CD14-positive monocyte (primary cell): Measurements from ENCODE around the gene EML4. TPM values are rescaled to one million over a fixed set of nuclear protein-coding genes. Genes with fewer than 3 reads are reported as not detected.

Source experiments
- DNase-seq, 3 donors: peaks; one replicate each; pipeline ENCODE4 v3.0.0-alpha.2; 2011 to 2022
- H2AFZ ChIP-seq: 2 replicates; pipeline ENCODE4 v1.6.0; 2012; ENCODE audit warnings: mild to moderate bottlenecking, low read depth, low read length, inconsistent platforms; ENCODE audit not compliant: insufficient read depth, poor library complexity, severe bottlenecking
- H3K27ac ChIP-seq, 2 donors: 1 replicate in 1 of 2; 2 replicates in 1 of 2; pipeline ENCODE4 v1.5.1; 2012 to 2013; ENCODE audit warnings: low read length in 2 of 2, control low read depth in 1 of 2, inconsistent platforms in 1 of 2, low read depth in 1 of 2, mild to moderate bottlenecking in 1 of 2
- H3K27me3 ChIP-seq, 2 donors: one replicate each; pipeline versions ENCODE4 v1.6.0 to v1.6.1; 2011 to 2013; ENCODE audit warnings: low read length in 2 of 2; ENCODE audit not compliant: control insufficient read depth in 2 of 2, insufficient read depth in 2 of 2
- H3K36me3 ChIP-seq, 2 donors: replicated peaks in 1 of 2; 1 replicate in 1 of 2; 2 replicates in 1 of 2; pipeline versions ENCODE4 v1.5.1 to v1.6.1; 2012 to 2013; ENCODE audit warnings: low read length in 2 of 2, control low read depth in 1 of 2, inconsistent platforms in 1 of 2, mild to moderate bottlenecking in 1 of 2; ENCODE audit not compliant: insufficient read depth in 2 of 2, control insufficient read depth in 1 of 2
- H3K4me1 ChIP-seq, 2 donors: 1 replicate in 1 of 2; 2 replicates in 1 of 2; pipeline versions ENCODE4 v1.5.1 to v1.6.1; 2012 to 2013; ENCODE audit warnings: low read length in 2 of 2, control low read depth in 1 of 2, inconsistent platforms in 1 of 2, mild to moderate bottlenecking in 1 of 2, moderate library complexity in 1 of 2; ENCODE audit not compliant: insufficient read depth in 2 of 2, control insufficient read depth in 1 of 2
- H3K4me2 ChIP-seq: replicated peaks from 2 replicates; pipeline ENCODE3; 2012; ENCODE audit warnings: low read length, moderate library complexity, mild to moderate bottlenecking; ENCODE audit not compliant: poor library complexity, severe bottlenecking; ENCODE audit errors: extremely low read depth
- H3K4me3 ChIP-seq, 3 experiments: fragments of 200-600 bp in 1 of 3; sonication (generic) in 1 of 3; replicated peaks in 1 of 3; 1 replicate in 2 of 3; 2 replicates in 1 of 3; pipeline ENCODE4 v1.5.1; 2011 to 2013; ENCODE audit warnings: low read length in 3 of 3, mild to moderate bottlenecking in 3 of 3, control low read depth in 2 of 3, low read depth in 2 of 3, inconsistent platforms in 1 of 3, moderate library complexity in 1 of 3
- H3K79me2 ChIP-seq: 2 replicates; pipeline ENCODE4 v1.6.0; 2012; ENCODE audit warnings: mild to moderate bottlenecking, control low read depth, inconsistent platforms, low read length, moderate library complexity; ENCODE audit not compliant: insufficient read depth
- H3K9ac ChIP-seq: 2 replicates; pipeline ENCODE4 v1.6.0; 2017; ENCODE audit warnings: low read length, mild to moderate bottlenecking; ENCODE audit not compliant: insufficient read depth, poor library complexity, severe bottlenecking
- H3K9me3 ChIP-seq, 2 donors: replicated peaks in 1 of 2; 1 replicate in 1 of 2; 2 replicates in 1 of 2; pipeline versions ENCODE4 v1.5.1 to v1.6.1; 2012 to 2013; ENCODE audit warnings: low read length in 2 of 2, control low read depth in 1 of 2; ENCODE audit not compliant: control insufficient read depth in 1 of 2, insufficient read depth in 1 of 2
- H4K20me1 ChIP-seq: 2 replicates; pipeline ENCODE4 v1.6.0; 2012; ENCODE audit warnings: mild to moderate bottlenecking, low read length, control low read depth, moderate library complexity; ENCODE audit not compliant: insufficient read depth
- H3K27ac Mint-ChIP-seq, 7 donors: one replicate each; pipeline ENCODE4 v1.8.0; 2020; ENCODE audit warnings: mild to moderate bottlenecking in 7 of 7, mixed read lengths in 7 of 7, moderate library complexity in 6 of 7, inconsistent platforms in 2 of 7
- H3K27me3 Mint-ChIP-seq, 3 donors: one replicate each; pipeline ENCODE4 v1.8.0; 2021 to 2022; ENCODE audit warnings: low read depth in 3 of 3, mild to moderate bottlenecking in 3 of 3, mixed read lengths in 3 of 3, moderate library complexity in 3 of 3, inconsistent platforms in 1 of 3
- H3K36me3 Mint-ChIP-seq, 2 donors: one replicate each; pipeline ENCODE4 v1.8.0; 2020; ENCODE audit warnings: mixed read lengths in 2 of 2, inconsistent platforms in 1 of 2, mild to moderate bottlenecking in 1 of 2
- H3K4me1 Mint-ChIP-seq: one replicate; pipeline ENCODE4 v1.8.0; 2020; ENCODE audit warnings: mild to moderate bottlenecking, mixed read lengths
- H3K4me3 Mint-ChIP-seq, 2 donors: one replicate each; pipeline ENCODE4 v1.8.0; 2020; ENCODE audit warnings: mild to moderate bottlenecking in 2 of 2, mixed read lengths in 2 of 2, moderate library complexity in 1 of 2
- H3K9me3 Mint-ChIP-seq, 7 donors: one replicate each; pipeline ENCODE4 v1.8.0; 2020 to 2022; ENCODE audit warnings: mixed read lengths in 7 of 7, mild to moderate bottlenecking in 6 of 7, moderate library complexity in 6 of 7, inconsistent platforms in 2 of 7
- CTCF ChIP-seq: fragments of 200-600 bp; IDR thresholded peaks from one replicate; pipeline ENCODE4 v1.8.0; 2022; ENCODE audit warnings: antibody characterized with exemption, mild to moderate bottlenecking
- WGBS: methylation state at CpG from one replicate; pipeline ENCODE4 v1.1.5; 2013; ENCODE audit warnings: missing lambda C conversion rate; ENCODE audit not compliant: insufficient coverage; 5-methylcytosine and 5-hydroxymethylcytosine counted together
- intact Hi-C, 2 donors: fragments of 100-400 bp; cut with micrococcal nuclease; formaldehyde crosslinking; loops; one replicate each; pipeline versions ENCODE4 v1.15.0 to v1.15.1; 2023
- polyA plus RNA-seq, 3 donors: library from polyadenylated mRNA; depleted of rRNA in 1 of 3; unstranded in 2 of 3; stranded (reverse) in 1 of 3; fragments of 300-500 nt in 2 of 3; fragments of >200 nt in 1 of 3; fragmentation: Illumina TruSeq in 2 of 3; gene quantifications; 1 replicate in 2 of 3; 2 replicates in 1 of 3; pipeline ENCODE4 v1.2.3, GENCODE V29; 2012 to 2021

Gene EML4
- polyA plus RNA-seq, 3 donors = 11.5 to 24.3 (median 15.0) TPM

- no peak for TF ChIP-seq CTCF
- H3K4me3 ChIP-seq = no peak overlapping the region
- DNase-seq = no peak
- Mint-ChIP-seq H3K36me3 (no peaks in the 10 kb centered on the region), H3K9me3 (no peaks in the 10 kb centered on the region), H3K4me1 (peaks cover 3% of the 10 kb centered on the region), H3K27me3 (peaks cover 0 to 5% (median 2%) of the 10 kb centered on the region in 3 donors), H3K27ac (no peak overlapping the region), H3K4me3 (no peak overlapping the region)
- H3K4me2 ChIP-seq = no peak overlapping the region
- no peak overlapping the region for H2AFZ ChIP-seq
- no peak overlapping the region for H3K9ac ChIP-seq
- H3K79me2 ChIP-seq = no peaks in the 10 kb centered on the region
- no peak overlapping the region for H3K27ac ChIP-seq
- H3K27me3 ChIP-seq = no peaks in the 10 kb centered on the region
- no peaks in the 10 kb centered on the region for H3K9me3 ChIP-seq
- WGBS = 100% methylated on average over 2 of the region's 5 CpGs
- H3K36me3 ChIP-seq = no peaks in the 10 kb centered on the region
- H3K4me1 ChIP-seq = no peaks in the 10 kb centered on the region
- intact Hi-C loops = no loop called here
- no peaks in the 10 kb centered on the region for H4K20me1 ChIP-seq
Observed at GRCh38 chr2:42369532-42370229, 200.5 kb downstream of the EML4 start.

GRCh38 chr2:42371611-42372473 lies 202.7 kb downstream of the EML4 start:
- no peaks in the 10 kb centered on the region for H3K27me3 ChIP-seq
- intact Hi-C loops = no loop called here
- no peaks in the 10 kb centered on the region for H3K36me3 ChIP-seq
- 91% methylated on average over 9 of the region's 11 CpGs for WGBS
- H4K20me1 ChIP-seq = no peaks in the 10 kb centered on the region
- no peaks in the 10 kb centered on the region for H3K9me3 Mint-ChIP-seq
- no peak overlapping the region for H3K4me3 Mint-ChIP-seq
- H3K36me3 Mint-ChIP-seq = no peaks in the 10 kb centered on the region
- H3K4me2 ChIP-seq = no peak overlapping the region
- H3K9ac ChIP-seq = no peak overlapping the region
- H3K4me1 Mint-ChIP-seq = peaks cover under 1% of the 10 kb centered on the region
- H3K4me1 ChIP-seq = no peaks in the 10 kb centered on the region
- DNase-seq = no peak
- no peaks in the 10 kb centered on the region for H3K9me3 ChIP-seq
- no peak overlapping the region for H3K27ac ChIP-seq
- H3K27me3 Mint-ChIP-seq = peaks cover 0 to 5% (median 2%) of the 10 kb centered on the region in 3 donors
- TF ChIP-seq CTCF = no peak
- H2AFZ ChIP-seq = no peak overlapping the region
- peak overlapping the region in 1 of 7 donors; percentile 63 for H3K27ac Mint-ChIP-seq
- no peaks in the 10 kb centered on the region for H3K79me2 ChIP-seq
- H3K4me3 ChIP-seq = no peak overlapping the region
